Measurements from ENCODE around the gene DHRS1.
"Not testable (repeated sequence)": the region's sequence is repeated elsewhere in the genome, so short reads cannot be mapped to it uniquely, and the experiment has no call there.

The DHRS1 gene

DNA sequence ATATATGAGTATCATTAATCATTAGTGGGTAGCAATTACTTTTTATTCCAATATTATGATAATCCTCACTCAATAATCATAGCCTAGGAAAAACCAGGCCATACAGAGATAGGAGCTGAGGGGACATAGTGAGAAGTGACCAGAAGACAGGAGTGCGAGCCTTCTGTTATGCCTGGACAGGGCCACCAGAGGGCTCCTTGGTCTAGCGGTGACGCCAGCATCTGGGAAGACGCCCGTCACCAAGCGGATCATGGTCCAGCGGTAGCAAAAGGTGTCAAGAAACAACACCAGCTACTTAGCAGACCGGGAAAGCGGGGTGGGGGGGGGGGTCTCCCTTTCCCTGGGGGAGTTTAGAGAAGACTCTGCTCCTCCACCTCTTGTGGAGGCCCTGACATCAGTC is 28.3 kb upstream of the DHRS1 start:
- DNase-seq (ENCODE audit: low read depth); H3K4me3 ChIP-seq (ENCODE audit: low read depth, low read length): not testable (repeated sequence)
- TF ChIP-seq, protein P1, sequence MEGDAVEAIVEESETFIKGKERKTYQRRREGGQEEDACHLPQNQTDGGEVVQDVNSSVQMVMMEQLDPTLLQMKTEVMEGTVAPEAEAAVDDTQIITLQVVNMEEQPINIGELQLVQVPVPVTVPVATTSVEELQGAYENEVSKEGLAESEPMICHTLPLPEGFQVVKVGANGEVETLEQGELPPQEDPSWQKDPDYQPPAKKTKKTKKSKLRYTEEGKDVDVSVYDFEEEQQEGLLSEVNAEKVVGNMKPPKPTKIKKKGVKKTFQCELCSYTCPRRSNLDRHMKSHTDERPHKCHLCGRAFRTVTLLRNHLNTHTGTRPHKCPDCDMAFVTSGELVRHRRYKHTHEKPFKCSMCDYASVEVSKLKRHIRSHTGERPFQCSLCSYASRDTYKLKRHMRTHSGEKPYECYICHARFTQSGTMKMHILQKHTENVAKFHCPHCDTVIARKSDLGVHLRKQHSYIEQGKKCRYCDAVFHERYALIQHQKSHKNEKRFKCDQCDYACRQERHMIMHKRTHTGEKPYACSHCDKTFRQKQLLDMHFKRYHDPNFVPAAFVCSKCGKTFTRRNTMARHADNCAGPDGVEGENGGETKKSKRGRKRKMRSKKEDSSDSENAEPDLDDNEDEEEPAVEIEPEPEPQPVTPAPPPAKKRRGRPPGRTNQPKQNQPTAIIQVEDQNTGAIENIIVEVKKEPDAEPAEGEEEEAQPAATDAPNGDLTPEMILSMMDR (IDR thresholded peaks at IDR 0.05; ENCODE audit: insufficient read depth, low read depth, low read length, missing control alignments) = peak; percentile 18

DNA sequence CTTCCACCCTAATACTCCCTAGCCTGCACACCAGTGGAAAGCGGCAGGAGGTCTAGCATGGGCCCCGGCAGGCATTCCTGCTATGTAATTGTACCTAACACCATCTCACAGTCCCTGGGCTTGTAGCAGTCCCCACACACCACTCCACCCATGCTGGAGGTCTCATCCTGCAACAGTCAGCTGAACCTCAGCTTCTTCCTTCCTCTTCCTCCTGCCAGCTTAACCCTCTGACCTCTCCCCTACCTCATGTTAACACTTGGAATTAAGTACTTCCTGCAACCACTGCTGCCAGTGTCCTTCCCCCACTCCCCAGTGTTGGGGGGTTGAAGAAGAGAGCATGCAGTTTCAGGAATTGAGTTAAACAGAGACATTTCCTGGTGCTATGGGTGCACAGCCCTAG is 27.7 kb upstream of the DHRS1 start:
- H3K4me3 ChIP-seq (ENCODE audit: low read depth, low read length) = no peak overlapping the region
- no peak for DNase-seq (ENCODE audit: low read depth)
- TF ChIP-seq, protein P1 (IDR thresholded peaks at IDR 0.05; ENCODE audit: insufficient read depth, low read depth, low read length, missing control alignments) = no peak

DNA sequence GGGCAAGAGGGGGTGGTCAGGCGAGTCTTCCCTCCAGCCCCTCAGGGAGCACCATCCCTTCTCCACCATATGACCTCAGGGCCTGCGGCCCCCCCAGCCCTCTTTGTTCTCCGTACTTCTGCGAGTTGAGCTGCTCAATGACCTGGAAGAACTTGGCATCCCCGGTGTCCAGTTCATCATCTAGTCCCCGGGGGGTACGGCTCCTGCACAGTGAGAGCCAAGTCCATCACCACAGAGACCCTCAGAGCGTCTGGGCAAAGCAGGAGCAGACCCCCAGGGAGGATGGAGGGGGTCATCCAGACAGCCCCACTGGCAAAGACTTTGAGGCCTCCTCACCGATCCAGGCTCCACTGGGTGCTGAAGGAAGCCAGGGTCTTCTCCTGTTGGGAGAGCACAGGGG is 26.4 kb upstream of the DHRS1 start:
- no peak for DNase-seq (ENCODE audit: low read depth)
- H3K4me3 ChIP-seq (ENCODE audit: low read depth, low read length) = no peak overlapping the region
- TF ChIP-seq, protein P1 (IDR thresholded peaks at IDR 0.05; ENCODE audit: insufficient read depth, low read depth, low read length, missing control alignments) = no peak

DNA sequence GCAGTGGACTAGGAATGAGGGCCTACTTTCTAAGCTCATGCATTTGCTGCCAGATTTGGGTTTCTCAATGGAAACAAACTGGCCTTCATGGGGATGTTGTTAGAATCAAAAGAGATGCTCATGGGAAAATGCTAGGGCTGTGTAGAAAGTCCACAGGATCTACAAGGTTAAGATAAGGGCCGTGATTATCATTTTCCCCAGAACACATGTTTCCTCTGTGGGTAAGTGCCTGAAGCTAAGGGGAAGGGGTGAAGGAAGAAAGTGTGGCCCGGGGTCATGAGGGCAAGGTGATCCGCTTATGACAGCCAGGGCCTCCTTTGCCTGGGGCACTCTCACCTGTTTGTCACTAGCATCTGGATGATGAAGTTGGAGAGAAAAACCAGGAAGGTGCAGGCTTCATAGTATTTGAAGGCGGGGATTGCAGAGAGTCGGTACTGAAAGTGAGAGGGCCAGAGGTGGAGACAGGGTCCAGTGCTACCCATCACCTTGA is 25.5 kb upstream of the DHRS1 start:
- TF ChIP-seq, protein P1 (IDR thresholded peaks at IDR 0.05; ENCODE audit: insufficient read depth, low read depth, low read length, missing control alignments) = no peak
- no peak for DNase-seq (ENCODE audit: low read depth)
- no peak overlapping the region for H3K4me3 ChIP-seq (ENCODE audit: low read depth, low read length)

DNA sequence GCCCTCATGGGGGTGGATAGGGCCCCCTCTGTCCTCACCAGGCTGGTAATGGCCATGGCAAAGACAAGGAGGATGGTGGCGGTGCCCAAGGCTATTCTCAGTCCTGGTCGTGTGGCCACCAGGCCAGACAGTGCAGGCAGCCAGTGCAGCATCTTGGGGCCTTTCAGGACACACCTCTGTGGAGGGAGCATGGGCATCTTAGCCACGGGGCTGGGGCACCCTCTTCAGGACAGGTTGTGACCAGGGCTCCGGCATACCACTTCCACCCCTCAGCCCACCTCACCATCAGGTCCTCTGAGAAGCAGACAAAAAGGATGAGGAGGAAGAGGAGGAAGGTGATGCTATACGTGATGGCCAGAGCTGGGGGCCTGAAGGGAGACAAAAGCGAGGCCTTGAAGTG is 24.4 kb upstream of the DHRS1 start:
- H3K4me3 ChIP-seq (ENCODE audit: low read depth, low read length) = no peak overlapping the region
- TF ChIP-seq, protein P1 (IDR thresholded peaks at IDR 0.05; ENCODE audit: insufficient read depth, low read depth, low read length, missing control alignments) = no peak
- DNase-seq (ENCODE audit: low read depth) = no peak

DNA sequence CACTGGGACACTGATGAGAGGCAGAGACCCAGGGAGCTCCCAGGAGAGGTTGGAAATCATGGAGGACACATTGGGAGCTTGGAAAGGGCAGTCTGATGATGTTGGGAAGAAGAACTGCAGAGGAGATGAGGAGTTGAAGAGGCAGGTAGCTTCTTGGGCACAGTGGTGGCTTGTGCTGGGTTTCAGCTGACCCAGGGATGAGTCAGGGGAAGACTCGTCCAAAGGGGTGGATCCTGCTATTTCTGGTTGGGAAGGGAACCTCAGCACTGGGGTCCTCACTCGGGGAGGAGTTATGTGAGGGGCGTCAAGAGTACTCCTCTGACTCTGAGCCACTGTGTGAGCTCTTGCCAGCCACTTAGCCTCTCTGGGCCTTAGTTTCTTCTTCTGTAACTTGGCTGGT is 23.8 kb upstream of the DHRS1 start:
- H3K4me3 ChIP-seq (ENCODE audit: low read depth, low read length) = no peak overlapping the region
- TF ChIP-seq, protein P1 (IDR thresholded peaks at IDR 0.05; ENCODE audit: insufficient read depth, low read depth, low read length, missing control alignments) = no peak
- DNase-seq (ENCODE audit: low read depth) = no peak

DNA sequence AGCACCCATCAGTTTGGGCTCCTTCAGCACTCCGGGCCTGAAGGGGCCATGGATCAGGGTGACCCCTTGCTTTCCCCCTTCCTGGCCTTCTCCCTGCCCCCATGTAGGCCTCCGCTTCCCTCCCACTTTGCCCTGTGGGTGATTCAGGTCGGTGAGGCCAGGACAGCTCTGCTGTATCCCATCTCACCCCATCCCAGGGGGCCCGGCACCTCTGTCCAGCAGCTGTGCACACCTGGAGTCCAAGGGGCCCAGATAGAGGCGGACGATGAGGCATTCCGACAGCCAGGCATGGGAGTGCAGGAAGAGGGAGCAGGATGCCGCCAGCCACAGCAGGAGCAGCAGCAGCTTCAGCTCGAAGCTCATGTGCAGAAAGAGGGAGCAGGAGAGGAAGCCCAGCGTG is 23.1 kb upstream of the DHRS1 start:
- H3K4me3 ChIP-seq (ENCODE audit: low read depth, low read length) = no peak overlapping the region
- no peak for DNase-seq (ENCODE audit: low read depth)
- TF ChIP-seq, protein P1 (IDR thresholded peaks at IDR 0.05; ENCODE audit: insufficient read depth, low read depth, low read length, missing control alignments) = no peak

All from GM12865 (cell line).